AG04449 (cell line): ENCODE data around the gene DMD.

ENCODE experiments used
- CTCF ChIA-PET: fragments of 350-600 bp; formaldehyde crosslinking; extraction: SDS; loops from one replicate; lab custom pipeline; 2021; ENCODE audit warnings: antibody characterized with exemption; lab: Yijun Ruan, JAX
- POLR2A ChIA-PET: fragments of 400-600, 350-600 bp; formaldehyde crosslinking; extraction: SDS; loops from one replicate; lab custom pipeline; 2020; ENCODE audit warnings: antibody characterized with exemption, inconsistent platforms; lab: Yijun Ruan, JAX
- DNase-seq: peaks from one replicate; pipeline ENCODE4 v3.0.0-alpha.2; 2010; ENCODE audit warnings: low read depth, low spot score
- H3K4me3 ChIP-seq: 2 replicates; pipeline ENCODE4 v1.5.1; 2011; ENCODE audit warnings: low read depth, mild to moderate bottlenecking, control low read depth, low read length
- TF ChIP-seq, protein P1 (sequence below): IDR thresholded peaks from one replicate; pipeline ENCODE4 v1.5.1; 2011; ENCODE audit warnings: mild to moderate bottlenecking, moderate library complexity, low read length, control low read depth, inconsistent platforms; ENCODE audit not compliant: insufficient read depth; ENCODE audit errors: missing control alignments

Gene DMD

GRCh38 chrX:32687379-32687778 lies 524.0 kb downstream of the DMD start:
- no peak for DNase-seq
- ChIA-PET POLR2A (no interaction called here), CTCF (no interaction called here)
- TF ChIP-seq, protein P1, sequence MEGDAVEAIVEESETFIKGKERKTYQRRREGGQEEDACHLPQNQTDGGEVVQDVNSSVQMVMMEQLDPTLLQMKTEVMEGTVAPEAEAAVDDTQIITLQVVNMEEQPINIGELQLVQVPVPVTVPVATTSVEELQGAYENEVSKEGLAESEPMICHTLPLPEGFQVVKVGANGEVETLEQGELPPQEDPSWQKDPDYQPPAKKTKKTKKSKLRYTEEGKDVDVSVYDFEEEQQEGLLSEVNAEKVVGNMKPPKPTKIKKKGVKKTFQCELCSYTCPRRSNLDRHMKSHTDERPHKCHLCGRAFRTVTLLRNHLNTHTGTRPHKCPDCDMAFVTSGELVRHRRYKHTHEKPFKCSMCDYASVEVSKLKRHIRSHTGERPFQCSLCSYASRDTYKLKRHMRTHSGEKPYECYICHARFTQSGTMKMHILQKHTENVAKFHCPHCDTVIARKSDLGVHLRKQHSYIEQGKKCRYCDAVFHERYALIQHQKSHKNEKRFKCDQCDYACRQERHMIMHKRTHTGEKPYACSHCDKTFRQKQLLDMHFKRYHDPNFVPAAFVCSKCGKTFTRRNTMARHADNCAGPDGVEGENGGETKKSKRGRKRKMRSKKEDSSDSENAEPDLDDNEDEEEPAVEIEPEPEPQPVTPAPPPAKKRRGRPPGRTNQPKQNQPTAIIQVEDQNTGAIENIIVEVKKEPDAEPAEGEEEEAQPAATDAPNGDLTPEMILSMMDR = no peak
- H3K4me3 ChIP-seq = no peak overlapping the region

GRCh38 chrX:32678487-32678886 lies 532.9 kb downstream of the DMD start:
- CTCF ChIA-PET = no interaction called here
- POLR2A ChIA-PET = no interaction called here
- no peak overlapping the region for H3K4me3 ChIP-seq
- TF ChIP-seq, protein P1 = no peak
- no peak for DNase-seq

DNA sequence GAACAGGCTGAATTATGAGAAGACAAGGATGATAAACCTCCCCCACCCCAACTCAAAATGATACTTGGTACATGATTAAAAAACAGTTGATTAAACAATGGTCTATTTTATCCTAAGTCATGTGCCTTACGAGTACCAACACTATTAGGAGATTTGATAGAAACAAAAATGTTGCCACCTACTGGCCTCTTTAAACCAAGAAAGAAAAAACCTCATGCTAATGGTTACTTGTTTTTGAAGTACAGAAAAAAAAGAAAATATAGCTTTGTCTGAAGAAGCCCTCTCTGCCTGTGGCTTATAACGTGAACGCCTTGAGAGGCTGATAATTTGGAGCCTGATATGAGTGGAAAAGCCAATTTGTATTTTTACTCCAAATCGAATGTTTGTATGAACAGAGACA lies 538.2 kb downstream of the DMD start:
- no peak overlapping the region for H3K4me3 ChIP-seq
- TF ChIP-seq, protein P1 = no peak
- ChIA-PET POLR2A (no interaction called here), CTCF (no interaction called here)
- no peak for DNase-seq

GRCh38 chrX:32662516-32662915 lies 548.8 kb downstream of the DMD start:
- ChIA-PET CTCF (no interaction called here), POLR2A (no interaction called here)
- TF ChIP-seq, protein P1 = no peak
- DNase-seq = no peak
- H3K4me3 ChIP-seq = no peak overlapping the region

DNA sequence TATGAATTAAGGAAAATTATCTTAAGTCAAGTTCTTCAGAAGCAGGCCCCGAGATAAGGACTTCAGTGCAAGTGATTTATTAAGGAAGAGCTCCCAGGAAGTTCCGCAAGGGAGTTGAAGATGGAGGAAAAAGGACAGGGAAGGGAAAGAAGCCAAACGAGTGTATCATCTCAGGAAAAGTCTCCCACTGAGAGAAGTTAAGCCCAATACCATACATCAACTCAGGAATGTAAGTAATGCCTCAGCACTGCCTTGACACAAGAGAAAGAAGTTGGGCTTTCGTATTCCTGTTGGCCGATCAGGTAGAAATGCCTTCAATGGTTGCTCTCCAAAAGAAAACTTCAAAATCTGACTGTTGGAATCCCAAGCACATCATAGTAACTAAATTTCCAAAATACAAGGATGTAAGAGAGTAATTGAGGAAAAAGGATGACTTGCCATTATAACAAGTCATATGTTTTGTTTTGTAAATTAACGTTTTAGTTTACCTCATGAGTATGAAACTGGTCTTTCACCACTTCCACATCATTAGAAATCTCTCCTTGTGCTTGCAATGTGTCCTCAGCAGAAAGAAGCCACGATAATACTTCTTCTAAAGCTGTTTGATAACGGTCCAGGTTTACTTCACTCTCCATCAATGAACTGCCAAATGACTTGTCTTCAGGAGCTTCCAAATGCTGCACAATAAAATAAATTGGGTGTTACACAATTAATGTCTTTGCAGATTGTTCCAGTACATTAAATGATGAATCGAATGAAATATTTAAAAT lies 566.7 kb downstream of the DMD start:
- ChIA-PET CTCF (no interaction called here), POLR2A (no interaction called here)
- no peak for DNase-seq
- H3K4me3 ChIP-seq = no peak overlapping the region
- TF ChIP-seq, protein P1 = no peak

GRCh38 chrX:32642283-32642682 lies 569.1 kb downstream of the DMD start:
- TF ChIP-seq, protein P1 = no peak
- ChIA-PET POLR2A (no interaction called here), CTCF (no interaction called here)
- no peak overlapping the region for H3K4me3 ChIP-seq
- DNase-seq = no peak
